GM12892 (cell line): ENCODE measurements around the gene RER1.

Experiments used
- DNase-seq: peaks from one replicate; pipeline ENCODE4 v3.0.0; 2011; ENCODE audit not compliant: insufficient read length
- FAIRE-seq: peaks from 2 replicates; lab custom pipeline; 2011; peaks lifted over from hg19 to GRCh38; lab: Jason Lieb, UNC
- POLR2A ChIP-seq: IDR thresholded peaks from 2 replicates; pipeline ENCODE4 v1.6.1; 2011; ENCODE audit warnings: low read depth, low read length, control low read depth
- POLR2AphosphoS5 ChIP-seq: IDR thresholded peaks from 2 replicates; pipeline ENCODE4 v1.6.1; 2011; ENCODE audit warnings: low read depth, low read length, control low read depth
- TAF1 ChIP-seq: IDR thresholded peaks from 2 replicates; pipeline ENCODE4 v1.6.1; 2011; ENCODE audit warnings: low read depth, mild to moderate bottlenecking, control low read depth, low read length, borderline replicate concordance

The RER1 gene

DNA sequence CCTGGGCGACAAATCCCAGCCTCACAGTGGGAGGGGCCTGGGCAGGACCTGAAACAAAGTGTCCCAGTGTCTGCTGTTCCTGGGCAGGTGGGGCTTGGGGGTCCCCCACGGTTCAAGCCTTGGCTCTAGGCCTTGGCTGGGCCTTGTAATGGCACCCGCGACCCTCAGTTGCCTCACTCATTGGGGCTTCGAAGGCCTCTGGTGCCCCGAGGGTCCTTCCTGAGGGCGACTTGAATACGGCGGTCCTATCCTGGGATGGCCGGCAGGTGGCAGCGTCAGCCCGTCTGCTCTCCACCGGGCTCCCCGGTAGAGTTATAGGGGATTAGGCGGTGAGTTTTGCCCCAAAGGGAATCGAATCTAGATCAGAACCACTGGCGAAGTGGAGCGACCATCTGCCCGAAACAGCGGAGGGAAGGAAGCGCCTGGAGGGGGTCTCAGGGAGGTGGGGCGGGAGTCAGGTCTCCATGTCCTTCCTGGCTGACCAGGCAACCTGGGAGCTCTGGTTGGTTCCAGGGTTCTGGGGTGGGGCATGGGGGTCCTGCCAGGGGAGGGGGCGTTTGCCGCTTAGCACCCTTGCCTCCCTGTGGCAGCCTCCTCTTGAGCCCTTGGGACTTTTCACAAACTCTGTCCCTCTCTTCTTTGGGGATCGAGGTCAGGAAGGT, 22.8 kb downstream of the RER1 start:
- DNase-seq (peak; percentile 89), FAIRE-seq (peak; percentile 56)
- no peak for TF ChIP-seq POLR2A
- no peak for TF ChIP-seq TAF1
- no peak for TF ChIP-seq POLR2AphosphoS5

DNA sequence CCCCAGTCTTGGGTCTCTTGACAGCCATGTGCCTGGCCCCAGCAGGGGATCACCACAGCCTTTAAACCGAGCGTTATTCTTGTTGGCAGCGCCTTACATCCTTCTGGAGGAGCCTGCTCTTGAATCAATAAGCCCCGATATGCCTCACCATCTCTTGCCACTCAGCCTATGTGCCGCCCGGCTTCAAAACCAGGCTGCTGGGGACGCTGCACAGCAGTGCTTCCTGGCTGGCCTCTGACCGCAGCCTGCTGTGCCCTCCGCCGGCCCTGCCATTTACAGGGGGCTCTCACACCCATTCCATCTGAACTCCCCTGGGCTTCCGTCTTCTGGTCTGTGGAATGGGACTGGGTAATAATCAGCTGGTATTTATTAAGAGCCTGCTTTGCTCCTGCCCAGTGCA, 23.7 kb downstream of the RER1 start:
- FAIRE-seq = no peak
- TF ChIP-seq TAF1 = no peak
- TF ChIP-seq POLR2A = no peak
- TF ChIP-seq POLR2AphosphoS5 = no peak
- DNase-seq = no peak

DNA sequence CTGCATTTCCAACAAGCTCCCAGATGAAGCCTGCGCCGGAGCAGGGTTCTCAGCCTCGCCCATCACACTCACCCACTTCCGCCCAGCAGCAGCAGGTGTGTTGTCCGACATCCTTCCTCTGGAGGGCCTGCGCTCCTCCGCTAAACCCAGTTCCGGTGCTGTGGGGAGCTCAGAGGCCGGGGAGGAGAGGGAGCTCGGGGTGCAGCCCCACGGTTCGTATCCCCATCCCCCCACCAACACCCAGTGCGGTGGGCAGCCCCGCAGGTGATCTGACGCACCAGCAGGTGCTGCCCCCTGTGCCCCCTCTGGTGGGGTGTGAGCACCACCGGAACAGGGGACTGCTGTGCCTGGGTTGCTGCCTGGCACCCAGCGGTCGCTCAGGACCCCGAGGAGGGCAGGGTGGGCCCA, 24.2 kb downstream of the RER1 start:
- DNase-seq (no peak), FAIRE-seq (peak; percentile 67)
- TF ChIP-seq TAF1 (no peak), POLR2AphosphoS5 (no peak), POLR2A (no peak)

DNA sequence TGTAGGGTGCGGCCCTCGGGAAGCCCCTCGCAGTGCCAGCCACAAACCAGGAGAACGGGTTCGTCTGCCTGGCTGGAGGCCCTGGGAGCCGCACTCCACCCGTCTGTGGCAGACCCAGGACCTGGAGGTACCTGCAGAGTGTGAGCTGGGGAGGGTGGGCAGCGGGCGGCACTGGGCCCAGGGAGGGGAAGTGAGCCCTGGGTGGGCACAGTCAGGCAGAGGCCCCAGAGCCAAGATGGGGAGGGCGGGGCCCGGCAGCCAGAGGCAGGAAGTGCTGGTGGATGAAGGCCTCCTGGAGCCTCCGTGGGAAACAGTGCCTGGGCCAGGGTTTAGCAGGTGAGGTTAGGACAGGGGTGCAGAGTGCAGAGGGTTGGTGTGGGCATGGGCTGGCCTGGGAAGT, 24.8 kb downstream of the RER1 start:
- DNase-seq (no peak), FAIRE-seq (no peak)
- TF ChIP-seq POLR2A = no peak
- no peak for TF ChIP-seq POLR2AphosphoS5
- TF ChIP-seq TAF1 = no peak

- no peak for TF ChIP-seq POLR2AphosphoS5
- no peak for TF ChIP-seq TAF1
- TF ChIP-seq POLR2A = no peak
- FAIRE-seq = no peak
These were observed 25.6 kb downstream of the RER1 start for GRCh38 chr1:2417083-2417832.

DNA sequence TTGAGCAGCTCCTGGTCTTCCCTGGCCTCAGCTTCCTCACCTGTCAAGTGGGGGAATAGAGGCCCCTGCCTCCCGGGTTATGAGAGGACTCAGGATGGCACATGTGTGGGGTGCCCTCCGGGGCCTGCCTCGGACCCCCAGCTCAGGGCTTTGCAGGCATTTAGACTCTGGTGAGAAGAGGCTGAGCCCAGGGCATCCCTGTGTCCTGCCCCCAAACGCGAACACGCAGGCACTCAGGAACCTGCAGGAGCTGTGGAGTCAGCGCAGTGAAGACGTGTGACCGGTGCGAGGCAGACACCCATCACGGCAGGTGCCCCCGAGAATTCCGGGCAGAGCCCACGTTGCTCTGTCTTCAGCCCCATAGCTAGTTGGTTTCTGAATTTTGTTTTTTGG, 26.2 kb downstream of the RER1 start:
- no peak for DNase-seq
- TF ChIP-seq POLR2AphosphoS5 = no peak
- no peak for TF ChIP-seq TAF1
- TF ChIP-seq POLR2A = no peak

More at GRCh38 chr1:2417083-2417832, 25.6 kb downstream of the RER1 start:
- no peak for DNase-seq

GRCh38 chr1:2418791-2419320, 27.2 kb downstream of the RER1 start:
- FAIRE-seq = no peak
- TF ChIP-seq POLR2A = no peak
- TF ChIP-seq TAF1 = no peak
- no peak for TF ChIP-seq POLR2AphosphoS5
- no peak for DNase-seq

More for the DNA sequence above, 26.2 kb downstream of the RER1 start:
- FAIRE-seq = no peak

DNA sequence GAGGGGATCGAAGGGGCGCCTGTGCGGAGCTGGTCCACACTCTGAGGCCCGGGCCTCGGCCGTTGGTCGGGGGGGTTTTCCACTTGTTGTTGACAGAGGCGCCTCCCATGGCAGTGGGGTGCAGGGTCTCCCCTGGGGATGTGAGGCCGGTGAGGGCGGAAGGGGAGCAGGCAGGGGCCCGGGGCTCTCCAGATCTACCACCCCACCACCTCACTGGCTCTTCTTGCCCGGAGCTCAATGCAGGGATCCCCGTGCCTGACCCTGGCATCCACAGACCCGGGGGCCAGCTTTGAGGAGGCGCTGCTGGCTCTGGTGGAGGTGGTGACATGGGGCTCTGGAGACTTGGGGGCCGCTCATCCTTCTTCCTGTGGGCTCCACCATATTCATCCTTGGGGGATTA, 27.8 kb downstream of the RER1 start:
- TF ChIP-seq POLR2AphosphoS5 (no peak), POLR2A (no peak), TAF1 (no peak)
- DNase-seq (no peak), FAIRE-seq (no peak)

- no peak for FAIRE-seq
These were observed 30.9 kb downstream of the RER1 start for GRCh38 chr1:2422523-2422922.

GRCh38 chr1:2425892-2426291, 34.3 kb downstream of the RER1 start:
- no peak for DNase-seq
- FAIRE-seq = no peak
- TF ChIP-seq TAF1 (no peak), POLR2AphosphoS5 (no peak), POLR2A (no peak)

More at GRCh38 chr1:2422523-2422922, 30.9 kb downstream of the RER1 start:
- DNase-seq = no peak
- TF ChIP-seq POLR2A (no peak), POLR2AphosphoS5 (no peak), TAF1 (no peak)

- TF ChIP-seq POLR2A (no peak), TAF1 (no peak), POLR2AphosphoS5 (no peak)
- DNase-seq = no peak
- FAIRE-seq = no peak
These were observed 34.9 kb downstream of the RER1 start for GRCh38 chr1:2426540-2426939.

DNA sequence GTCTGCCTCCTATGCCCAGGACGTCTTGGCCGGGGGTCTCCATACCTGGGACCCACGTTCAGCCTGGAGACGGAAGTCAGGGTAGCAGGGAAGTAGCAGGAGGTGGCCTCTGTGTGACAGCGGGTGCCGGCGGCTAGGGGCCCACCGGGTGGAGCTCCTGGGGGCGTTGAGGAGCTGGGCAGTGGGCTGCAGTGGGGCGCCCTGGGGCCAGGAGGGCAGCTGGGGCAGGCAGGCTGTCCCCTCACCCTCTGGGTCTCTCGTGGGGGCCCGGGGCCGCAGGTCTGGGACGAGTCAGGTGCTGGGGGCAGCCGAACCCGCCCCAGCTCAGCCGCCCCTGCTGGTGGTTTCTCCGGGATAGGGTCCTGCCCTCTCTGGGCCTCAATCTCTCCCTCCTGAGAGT, 35.4 kb downstream of the RER1 start:
- no peak for TF ChIP-seq POLR2AphosphoS5
- no peak for TF ChIP-seq TAF1
- TF ChIP-seq POLR2A = no peak
- DNase-seq = no peak
- FAIRE-seq = no peak
